Right renal pelvis (tissue), 4 donors: ENCODE data around the gene NT5C. TPM values are rescaled to one million over a fixed set of nuclear protein-coding genes. Genes with fewer than 3 reads are reported as not detected.

Experiments used
- polyA plus RNA-seq, 4 donors: library from polyadenylated mRNA; unstranded; fragments of 120-200 nt; gene quantifications; one replicate each; pipeline ENCODE4 v1.2.1, GENCODE V29; 2013; ENCODE audit not compliant: insufficient read length in 4 of 4

Gene NT5C
- polyA plus RNA-seq, 4 donors = 46.0 to 72.2 (median 49.5) TPM

Other genes with a start within 250 kb of the NT5C start
- under 1 TPM; 0.26 to 0.67 (median 0.45) TPM for gene FADS6, start 238.1 kb downstream of the NT5C start, polyA plus RNA-seq
- gene USH1G, start 208.5 kb downstream of the NT5C start, polyA plus RNA-seq = under 1 TPM; 0.69 to 0.91 (median 0.74) TPM
- gene OTOP2, start 207.5 kb downstream of the NT5C start, polyA plus RNA-seq = under 1 TPM in 2 of 4 donors, not detected in 2; 0.03 to 0.10 TPM
- gene OTOP3, start 195.8 kb downstream of the NT5C start, polyA plus RNA-seq = not detected
- gene HID1, start 159.0 kb downstream of the NT5C start, polyA plus RNA-seq = 10 to 100 TPM; 12.6 to 16.3 (median 14.7) TPM
- 10 to 100 TPM in 1 of 4 donors, 1 to 10 TPM in 3; 8.5 to 11.2 (median 8.8) TPM for gene CDR2L, start 144.1 kb downstream of the NT5C start, polyA plus RNA-seq
- gene MRPL58, start 119.1 kb downstream of the NT5C start, polyA plus RNA-seq = 10 to 100 TPM; 26.4 to 29.6 (median 27.7) TPM
- gene ATP5PD, start 84.8 kb downstream of the NT5C start, polyA plus RNA-seq = 100 to 1,000 TPM; 323 to 364 (median 341) TPM
- 10 to 100 TPM; 32.8 to 35.4 (median 33.8) TPM for gene KCTD2, start 84.5 kb downstream of the NT5C start, polyA plus RNA-seq
- 10 to 100 TPM; 24.1 to 32.3 (median 27.8) TPM for gene SLC16A5, start 43.8 kb downstream of the NT5C start, polyA plus RNA-seq
- gene ARMC7, start 21.8 kb downstream of the NT5C start, polyA plus RNA-seq = 10 to 100 TPM; 16.0 to 19.4 (median 18.2) TPM
- gene JPT1, start 22.8 kb upstream of the NT5C start, polyA plus RNA-seq = 100 to 1,000 TPM in 1 of 4 donors, 10 to 100 TPM in 3; 84.2 to 116 (median 88.5) TPM
- gene SUMO2, start 51.2 kb upstream of the NT5C start, polyA plus RNA-seq = 100 to 1,000 TPM; 680 to 843 (median 799) TPM
- gene NUP85, start 73.9 kb upstream of the NT5C start, polyA plus RNA-seq = 10 to 100 TPM; 59.2 to 65.3 (median 61.4) TPM
- 10 to 100 TPM; 35.7 to 48.9 (median 41.0) TPM for gene GGA3, start 129.9 kb upstream of the NT5C start, polyA plus RNA-seq
- gene MRPS7, start 130.1 kb upstream of the NT5C start, polyA plus RNA-seq = 10 to 100 TPM; 72.5 to 80.2 (median 76.1) TPM
- 10 to 100 TPM; 21.0 to 24.6 (median 22.9) TPM for gene MIF4GD, start 139.5 kb upstream of the NT5C start, polyA plus RNA-seq
- 1 to 10 TPM; 6.9 to 8.3 (median 7.5) TPM for gene SLC25A19, start 157.7 kb upstream of the NT5C start, polyA plus RNA-seq